Fibroblast of upper back skin (primary cell): ENCODE results near the gene SHLD1.

ENCODE experiments used
- DNase-seq: peaks from one replicate; pipeline ENCODE4 v3.0.0-alpha.2; 2013

SHLD1 gene

DNA sequence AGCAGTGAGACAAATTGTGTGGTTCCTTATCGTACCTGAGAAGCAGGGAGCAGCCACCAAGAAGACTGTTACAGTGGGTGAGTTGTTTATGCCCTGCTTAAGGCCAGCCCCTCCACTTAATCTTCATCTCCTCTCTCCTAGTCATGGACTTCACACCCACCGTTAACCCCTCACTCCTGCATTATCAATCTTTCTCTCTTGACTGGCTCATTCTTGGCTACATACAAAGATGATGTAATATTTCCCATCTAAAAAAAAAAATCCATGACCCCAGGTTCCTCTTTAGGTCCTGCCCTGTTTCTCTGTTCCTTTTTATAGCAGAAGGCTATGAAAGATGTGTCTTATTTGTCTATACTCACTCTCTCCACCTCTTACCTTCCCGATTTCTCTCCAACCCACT is 72.4 kb downstream of the SHLD1 start:
- DNase-seq = no peak

DNA sequence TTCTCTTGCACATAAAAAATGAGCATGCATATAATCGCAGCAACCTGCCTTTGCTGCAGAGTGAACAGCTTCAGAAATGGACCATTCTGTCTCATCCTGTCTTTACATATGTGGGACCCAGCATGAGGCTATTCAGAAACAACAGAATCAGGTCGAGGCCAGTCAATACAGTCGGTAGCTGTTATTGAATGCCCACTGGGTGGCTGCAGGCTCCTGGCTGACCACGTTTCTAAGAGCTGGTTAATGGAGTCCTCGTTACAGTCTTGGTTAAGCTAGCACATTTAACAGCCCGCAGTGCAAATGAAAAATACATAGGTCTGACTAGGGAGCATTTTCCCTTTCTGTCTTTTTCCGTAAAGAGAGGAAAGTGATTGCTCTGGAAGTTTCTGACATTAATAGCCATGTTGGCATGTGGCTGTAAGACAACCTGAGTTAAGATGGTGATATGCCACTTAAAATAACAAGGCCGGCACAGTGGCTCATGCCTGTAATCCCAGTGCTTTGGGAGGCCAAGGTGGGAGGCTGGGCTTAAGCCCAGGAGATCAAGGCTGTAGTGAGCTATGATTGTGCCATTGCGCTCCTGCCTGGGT is 75.0 kb downstream of the SHLD1 start:
- DNase-seq = no peak

DNA sequence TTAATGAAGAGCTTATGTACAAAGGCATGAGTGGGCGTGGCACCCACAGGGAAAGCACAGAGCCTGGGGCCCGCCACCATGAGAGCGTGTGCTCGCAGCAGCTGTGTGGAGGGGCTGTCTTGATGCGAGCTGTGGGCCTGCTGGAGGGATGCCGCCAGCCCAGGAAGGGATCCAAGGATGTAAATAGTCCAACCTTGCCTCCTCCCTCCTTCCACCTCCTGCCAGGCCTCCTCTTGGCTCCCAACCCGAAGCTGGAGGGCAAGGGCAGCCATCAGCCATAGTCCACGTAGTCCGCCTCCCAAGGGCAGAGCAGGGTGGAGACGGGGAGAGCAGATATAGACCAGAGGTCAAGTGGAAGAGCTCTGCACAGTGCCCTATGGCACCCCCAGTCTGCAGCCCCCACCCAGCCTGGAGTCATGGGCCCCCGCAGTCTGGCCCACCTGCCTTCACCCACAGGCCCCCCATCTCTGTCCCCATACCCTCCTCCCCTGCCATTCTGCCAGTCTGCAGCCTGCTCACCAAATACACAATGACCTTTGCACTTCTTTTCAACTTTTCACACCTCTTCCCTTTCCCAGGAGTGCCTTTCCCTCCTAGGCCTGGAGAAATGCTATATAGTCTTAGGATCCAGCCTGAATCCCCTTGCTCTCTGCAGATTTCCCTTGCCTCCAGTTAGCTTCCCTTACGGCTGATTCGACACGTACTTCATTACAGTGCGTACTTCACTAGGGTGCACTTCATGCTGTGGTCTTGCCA is 77.1 kb downstream of the SHLD1 start:
- DNase-seq = no peak

DNA sequence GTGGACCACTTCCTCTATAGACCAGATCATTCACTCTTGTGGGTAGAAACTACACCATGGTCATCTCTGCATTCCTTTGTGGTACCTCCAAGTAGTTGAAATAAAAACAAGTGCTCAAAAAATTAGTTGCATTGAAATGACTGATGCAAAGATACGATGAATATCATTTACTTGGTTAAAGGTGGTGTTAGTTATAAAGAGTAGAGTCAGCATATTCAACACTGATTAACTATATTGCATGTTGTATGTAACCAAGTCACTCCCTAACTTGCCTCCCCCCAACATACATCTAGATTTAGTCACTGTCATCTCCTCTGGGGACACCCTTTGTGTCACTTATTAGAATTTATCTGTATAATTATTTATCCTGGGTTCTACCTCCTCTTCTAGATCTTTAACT is 77.7 kb downstream of the SHLD1 start:
- DNase-seq = no peak

DNA sequence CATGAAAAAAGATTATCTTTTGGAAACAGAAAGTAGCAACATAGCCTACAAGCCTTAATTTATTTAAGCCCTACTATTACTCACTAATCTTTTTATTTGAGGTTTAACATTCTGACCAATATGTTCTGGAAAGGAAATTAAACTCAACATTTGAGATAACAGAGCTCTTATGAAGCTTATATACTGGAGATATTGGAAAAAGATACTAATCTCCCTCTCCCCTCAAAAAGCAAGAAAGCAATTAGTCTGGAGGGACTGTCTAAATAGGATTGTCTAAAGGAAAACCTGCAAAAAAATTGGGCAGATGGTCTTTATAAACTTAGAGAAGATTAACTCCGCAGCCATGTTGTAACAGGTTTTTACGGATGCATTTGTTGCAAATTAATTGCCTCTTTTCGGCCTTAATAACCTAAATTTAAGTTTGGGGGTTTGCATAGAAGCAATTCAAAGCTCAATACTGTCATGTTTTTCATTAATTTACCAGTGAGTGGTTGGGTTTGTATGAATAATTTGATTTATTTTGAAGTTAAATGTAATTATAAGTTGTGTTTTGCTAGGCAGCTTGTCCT is 79.1 kb downstream of the SHLD1 start:
- DNase-seq = no peak

DNA sequence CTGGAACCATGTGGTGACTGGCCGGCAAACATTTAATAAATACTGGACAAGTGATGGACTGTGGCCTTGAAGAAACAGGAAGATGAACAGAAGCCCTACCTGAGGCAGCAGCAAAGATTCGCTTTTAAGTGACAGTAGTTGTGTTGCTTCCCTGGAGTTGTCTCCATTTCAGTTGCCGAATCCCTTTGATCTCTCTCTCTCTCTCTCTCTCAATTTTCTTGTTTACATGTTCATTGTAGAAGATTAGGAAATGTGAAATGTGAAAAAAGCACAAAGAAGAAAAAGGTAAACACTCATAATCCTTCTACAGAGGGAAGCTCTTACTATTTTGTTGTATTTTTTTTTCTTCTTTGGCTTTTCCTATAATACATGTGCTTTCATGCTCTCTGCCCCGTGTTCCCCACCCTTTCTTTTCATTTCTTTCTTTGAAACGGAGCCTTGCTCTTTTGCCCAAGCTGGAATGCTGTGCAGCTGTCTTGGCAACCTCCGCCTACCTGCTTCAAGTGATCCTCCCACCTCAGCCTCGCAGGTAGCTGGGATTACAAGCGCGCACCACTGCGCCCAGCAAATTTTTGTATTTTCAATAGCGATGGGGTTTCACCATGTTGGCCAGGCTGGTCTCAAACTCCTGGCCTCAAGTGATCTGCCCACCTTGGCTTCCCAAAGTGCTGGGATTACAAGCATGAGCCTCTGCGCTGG is 81.5 kb downstream of the SHLD1 start:
- DNase-seq = no peak

DNA sequence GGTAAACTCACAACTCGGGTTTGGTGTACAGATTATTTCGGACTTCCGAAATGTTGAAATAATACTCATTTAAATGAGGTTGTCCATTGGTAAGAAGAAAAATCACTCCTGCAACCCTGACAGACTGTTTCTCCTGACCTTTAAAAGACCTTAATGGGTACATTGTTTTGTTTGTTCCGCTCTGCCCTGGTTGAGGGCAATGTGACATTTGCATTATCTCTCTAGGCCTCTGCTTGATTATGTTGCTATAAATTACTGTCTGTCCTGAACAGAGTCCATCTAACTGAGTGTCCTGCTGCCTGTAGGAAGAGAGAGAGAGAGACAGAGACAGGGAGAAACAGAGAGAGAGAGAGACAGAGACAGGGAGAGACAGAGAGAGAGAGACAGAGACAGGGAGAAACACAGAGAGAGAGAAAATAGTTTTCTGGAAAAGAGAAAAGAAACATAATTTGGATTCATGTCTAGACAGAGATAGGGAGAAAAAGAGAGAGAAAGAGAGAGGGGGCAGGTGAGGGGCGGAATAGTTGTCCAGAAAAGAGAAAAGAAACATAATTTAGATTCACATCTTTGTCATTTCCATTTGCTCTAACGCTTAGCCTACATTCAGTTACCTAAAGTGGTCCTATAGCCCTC is 83.2 kb downstream of the SHLD1 start:
- no peak for DNase-seq

DNA sequence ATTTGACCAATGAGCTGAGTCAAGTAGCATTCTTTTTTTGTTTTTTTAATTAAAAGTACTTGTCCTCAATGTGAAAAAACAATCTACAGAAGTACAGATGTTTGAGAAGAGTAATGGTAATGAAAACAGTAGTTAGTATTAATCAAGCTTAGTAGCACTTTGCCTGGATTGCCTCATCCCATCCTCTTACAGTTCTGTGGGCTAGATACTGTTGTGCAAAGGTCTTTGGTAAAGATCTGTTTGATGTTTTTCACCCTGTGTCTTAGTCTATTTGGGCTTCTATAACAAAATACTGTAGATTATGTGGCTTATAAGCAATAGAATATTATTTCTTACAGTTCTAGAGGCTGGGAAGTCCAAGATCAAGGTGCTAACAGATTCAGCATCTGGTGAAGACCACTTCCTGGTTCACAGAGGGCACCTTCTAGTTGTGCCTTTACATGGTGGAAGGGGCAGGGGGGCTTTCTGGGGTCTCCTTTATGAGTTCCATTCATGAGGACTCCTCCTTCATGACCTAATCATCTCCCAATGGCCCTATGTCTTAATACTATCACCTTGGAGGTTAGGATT is 84.3 kb downstream of the SHLD1 start:
- no peak for DNase-seq

DNA sequence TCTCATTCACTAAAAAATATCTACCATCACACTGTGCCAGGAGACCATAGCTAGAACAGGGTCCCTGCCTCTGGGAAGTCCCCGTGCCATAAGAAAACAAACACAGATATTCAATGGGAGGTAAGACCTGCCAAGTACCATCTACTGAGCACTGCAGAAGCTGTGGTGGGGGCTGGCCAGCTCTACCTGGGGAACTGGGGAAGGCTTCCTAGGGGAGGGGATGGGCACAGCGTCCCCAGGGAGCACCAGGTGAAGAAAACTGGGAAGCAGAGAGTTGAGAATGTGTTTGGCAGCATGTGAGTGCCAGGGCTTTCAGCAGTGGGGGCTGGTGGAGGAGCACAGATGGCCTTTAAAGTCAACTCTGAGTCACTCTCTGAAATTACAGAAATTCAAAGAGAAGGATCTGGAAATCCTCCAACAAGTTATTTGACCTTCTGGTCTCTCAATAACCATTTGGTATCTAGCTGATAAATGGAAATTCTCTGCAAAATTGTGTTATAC is 85.2 kb downstream of the SHLD1 start:
- DNase-seq = peak; percentile 43

DNA sequence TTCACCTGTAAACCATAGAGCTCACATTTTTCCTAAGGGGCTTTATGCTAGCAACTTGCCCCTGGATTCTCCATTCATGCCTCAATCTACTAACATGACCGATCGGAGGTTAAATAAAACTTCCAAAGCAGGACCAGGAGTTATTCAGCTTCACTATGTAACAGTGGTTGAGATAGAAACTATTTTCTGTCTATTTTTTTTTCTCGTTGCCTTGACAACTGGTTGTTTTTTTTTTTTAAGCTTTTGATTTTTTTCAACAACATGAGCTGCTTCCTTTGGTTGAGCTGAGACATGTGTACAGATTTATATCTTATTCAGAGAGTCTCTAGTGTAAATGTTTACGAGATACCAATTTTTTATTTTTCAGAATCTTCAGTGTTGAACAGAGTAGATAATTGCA is 85.7 kb downstream of the SHLD1 start:
- peak; percentile 16 for DNase-seq

DNA sequence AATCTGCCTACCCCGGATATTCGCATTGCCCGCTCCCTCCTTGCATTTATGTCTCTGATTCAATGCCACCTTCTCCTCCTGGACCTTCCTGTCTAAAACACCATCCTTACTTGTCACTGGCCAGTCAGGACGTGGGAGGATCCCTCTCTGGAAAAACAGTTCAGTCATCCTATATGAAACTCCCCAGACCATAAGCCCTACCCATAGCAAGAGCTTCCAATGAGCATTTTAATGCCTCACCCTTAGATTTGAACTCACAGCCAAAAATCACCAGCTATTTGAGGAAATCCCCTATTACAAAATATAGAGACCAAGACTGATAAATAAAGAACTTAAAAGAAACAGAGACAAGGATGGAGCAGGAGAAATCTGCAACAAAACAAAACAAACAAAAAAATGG is 86.4 kb downstream of the SHLD1 start:
- no peak for DNase-seq

DNA sequence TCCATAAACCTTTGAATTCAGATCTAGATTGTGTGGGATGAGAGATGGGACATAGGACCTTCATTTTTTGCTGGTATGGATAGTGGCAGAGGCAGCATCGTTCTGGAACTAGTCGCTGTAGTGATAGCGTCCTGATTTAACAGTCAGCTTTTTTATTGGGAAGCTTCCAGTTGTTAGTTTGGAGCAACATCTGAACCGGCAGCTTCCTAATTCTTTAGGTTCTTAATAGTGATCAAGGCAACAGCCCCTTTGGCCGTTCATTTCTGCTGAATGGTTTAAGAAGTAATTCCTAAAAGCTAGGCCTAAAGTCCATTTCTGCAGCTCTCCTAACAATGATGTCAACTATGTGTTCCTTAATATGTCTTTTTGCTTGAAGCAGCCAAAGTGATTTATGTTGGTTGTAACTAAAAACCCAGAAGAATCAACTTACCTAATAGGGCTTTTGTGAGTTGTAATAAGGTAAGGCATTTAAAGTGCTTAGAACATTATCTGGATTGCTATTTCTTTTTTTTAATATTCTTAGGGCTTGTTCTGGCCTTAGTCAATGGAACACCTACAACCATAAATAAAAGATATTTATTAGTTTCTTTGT is 90.3 kb downstream of the SHLD1 start:
- no peak for DNase-seq

DNA sequence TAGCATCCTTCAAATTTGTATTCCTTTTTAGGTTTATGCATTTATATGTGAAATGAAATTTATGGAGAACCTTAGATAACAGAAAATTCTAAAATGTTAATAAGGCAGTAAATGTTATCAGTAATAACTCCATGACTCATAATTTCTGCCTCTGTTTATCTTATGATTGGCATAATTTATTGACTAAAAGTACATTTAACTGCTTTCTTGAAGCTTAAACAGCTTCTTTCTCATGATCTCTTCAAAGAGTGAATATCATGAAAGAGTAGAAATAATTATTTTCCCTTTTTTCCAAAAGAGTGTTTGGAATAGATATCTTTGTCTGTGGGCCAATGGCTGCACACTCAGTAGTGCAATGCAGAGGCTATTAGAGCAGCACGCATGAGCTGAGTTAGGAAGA is 91.3 kb downstream of the SHLD1 start:
- no peak for DNase-seq

DNA sequence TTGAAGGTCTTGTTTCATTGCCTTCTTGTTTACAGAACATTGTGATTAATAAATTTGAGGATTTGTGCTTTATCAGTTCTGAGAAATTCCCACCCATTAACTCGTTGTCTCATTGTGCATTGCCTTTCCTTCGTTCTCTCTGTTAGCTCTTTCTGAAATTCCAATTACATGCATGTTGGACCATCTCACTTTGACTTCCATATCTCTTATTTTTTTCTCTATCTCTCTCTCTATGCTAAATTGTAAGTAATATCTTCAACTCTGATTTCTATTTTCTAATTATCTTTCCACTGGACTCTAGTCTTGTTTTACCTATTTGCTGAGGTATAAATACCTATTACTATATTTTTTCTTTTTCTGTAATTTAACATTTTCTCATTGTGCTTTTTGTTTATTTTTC is 92.3 kb downstream of the SHLD1 start:
- no peak for DNase-seq

DNA sequence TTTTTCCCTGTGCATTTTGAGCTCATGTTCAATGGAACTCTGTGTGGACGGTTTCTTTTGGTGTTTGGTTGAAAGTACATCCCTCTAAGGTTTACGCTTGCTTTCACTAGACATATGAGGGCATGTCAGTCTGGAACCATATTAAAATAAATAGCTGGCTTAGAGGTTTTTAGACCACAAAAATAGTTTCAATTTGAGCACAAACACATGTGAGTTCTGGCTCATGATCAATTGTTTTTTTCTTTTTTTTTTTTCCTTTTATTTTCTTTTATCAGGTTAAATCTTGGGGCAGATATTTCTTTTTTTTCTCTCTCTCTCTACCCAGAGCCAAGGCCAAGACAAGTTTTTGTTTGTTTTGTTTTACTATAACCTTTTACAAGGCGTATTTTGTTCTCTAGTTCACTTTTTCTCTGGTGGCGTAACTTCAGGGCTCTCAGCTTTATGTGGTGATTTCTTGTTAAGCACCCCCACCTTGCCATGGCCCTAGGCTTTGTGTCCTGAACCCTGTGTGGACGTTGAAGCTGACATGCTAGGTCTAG is 92.9 kb downstream of the SHLD1 start:
- DNase-seq = peak; percentile 38

DNA sequence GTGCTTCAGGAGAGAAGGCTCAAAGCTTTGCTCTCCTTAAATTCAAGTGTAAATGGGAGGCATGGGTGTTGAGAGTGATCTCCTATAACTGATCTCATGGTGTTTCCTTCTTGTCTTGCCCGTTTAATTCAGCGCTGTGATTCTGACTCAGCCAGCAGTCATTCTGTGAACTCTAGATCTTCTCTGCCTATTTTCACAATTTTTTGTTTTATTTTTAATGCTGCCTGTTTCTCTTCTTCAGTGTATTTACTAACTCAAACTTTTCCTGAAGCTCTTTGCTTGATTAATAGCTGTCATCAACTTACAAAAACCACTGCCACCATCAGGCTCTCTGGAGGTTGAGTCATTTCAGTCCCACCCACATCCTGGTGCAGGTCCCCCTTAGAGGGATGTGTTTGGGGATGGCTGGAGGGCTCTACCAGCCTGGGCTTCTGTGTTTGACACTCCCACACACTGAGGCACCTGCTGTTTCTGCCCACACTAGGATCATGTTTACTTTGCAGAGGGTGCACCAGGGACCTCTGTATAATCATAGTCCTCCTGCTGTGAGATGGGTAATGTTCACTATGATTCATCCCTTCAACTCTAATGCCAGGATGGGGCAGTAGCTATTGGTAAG is 94.0 kb downstream of the SHLD1 start:
- peak; percentile 47 for DNase-seq

DNA sequence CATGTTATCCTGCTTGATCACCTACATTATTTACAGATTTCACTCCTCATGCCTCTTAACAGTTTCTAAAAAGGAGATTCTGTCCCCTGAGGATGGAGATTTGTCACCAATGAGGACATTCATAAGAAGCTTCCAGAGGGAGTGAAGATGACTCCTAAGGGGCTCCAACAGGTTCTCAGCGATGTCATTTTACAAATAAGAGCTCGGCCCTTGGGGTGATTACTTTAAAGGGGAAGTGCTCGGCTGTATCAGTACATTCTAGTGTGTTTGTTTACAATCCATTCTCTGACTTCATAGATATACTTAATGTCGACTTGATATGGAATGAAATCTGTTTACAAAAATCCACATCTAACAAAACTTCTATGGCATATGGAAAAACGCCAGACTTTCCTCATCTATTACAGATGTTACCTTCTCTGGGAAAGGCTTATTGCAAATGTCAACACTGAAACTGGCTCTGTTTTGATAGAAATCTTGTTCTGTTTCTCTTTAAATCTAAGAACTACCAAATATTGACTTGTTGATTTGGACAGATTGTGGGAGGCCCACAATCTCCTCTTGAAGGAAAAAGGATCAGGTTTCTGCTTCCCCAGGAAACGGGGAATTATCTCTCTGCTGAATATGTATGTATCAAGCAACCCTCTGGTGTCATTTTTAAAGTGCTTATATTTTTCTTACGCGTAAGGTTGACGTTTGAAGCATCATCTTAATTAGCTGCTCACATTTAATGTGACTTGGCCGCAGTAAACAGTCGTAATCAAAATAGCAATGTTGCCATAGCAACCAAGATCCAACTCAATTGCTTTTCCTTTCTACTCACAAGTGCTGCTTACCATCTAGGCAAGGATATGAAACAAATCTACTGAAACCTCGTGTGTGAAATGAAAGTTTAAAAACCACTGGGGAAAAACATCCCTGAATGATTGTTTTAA is 95.7 kb downstream of the SHLD1 start:
- DNase-seq = no peak

DNA sequence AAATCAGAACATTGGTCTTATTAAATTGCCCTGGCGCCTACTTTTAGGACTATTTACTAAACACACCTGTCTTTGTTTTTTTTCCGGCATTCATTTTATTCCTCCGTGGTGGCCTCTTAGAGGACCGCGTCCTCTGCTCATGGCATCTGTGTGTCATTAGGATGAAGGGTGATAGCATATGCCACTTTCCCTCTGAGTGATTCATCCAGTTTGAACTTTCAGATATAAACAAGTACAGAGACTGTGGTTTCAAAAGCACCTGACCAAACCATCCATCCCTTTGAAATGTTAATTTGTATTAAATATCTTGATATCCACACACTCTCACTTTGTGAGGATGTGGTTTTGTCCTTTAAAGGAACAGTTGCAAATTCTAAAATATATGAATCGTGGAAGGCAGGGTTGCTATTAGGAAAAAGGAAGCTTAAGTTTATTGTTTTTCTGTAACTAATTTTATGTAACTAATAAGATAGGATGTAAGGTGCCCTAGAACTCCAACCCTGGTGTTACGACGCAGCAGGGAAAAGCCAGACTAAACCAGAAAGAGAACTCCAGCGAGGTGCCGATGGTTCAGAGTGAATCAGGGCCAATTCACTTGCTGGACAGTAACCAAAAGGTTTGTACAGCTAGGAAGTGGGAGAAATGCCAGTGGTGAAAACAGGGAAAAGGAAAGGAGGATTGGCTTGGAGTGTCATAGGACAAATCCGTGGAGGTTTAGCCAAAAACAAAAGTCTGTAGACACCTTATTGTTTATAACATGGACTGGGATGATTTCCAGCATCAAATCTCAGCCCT is 98.7 kb downstream of the SHLD1 start:
- DNase-seq = peak; percentile 42

DNA sequence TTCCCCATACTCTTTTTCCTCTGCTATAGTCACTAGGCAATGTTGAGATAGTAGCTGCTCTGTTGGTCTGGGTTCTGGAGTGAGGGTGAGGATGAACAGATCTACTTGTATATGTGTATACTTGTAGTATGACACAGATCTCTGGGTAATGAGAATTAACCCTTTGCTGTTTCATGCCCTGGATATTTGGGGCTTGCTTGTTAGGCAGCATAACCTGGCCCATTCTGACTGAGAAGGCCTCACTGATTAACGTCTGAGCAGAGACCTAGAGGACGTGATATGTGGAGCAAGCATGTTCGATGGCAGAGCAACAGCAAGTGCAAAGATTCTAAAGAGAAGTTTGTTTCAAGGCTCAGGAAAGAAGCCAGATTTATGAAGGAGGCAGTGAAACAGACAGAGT is 105.7 kb downstream of the SHLD1 start:
- no peak for DNase-seq

DNA sequence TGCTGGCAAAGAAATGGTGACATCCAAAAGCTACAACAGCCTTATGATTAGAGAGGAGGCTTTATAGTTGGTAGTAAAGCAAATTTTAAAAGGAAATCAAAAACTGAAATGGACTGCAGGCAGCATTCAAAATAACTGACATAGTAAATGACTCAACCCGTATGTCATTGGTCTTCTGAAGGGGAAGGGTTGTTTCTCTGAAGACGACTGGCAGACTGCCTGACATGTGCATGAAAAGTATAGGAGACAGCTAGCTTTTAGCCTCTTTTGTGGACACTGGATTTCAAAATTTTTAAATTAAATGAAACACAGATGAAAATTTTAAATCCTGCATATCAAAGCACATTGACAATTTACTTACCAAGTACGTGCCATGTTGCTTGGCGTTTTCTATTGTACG is 109.4 kb downstream of the SHLD1 start:
- DNase-seq = peak; percentile 44
